ENCODE data around the gene SNAPC2.

SNAPC2 gene

GRCh38 chr19:7895565-7895964, 24.6 kb upstream of the SNAPC2 start:
- Histone ChIP-seq H3K4me3 (ENCODE audit: low read depth in 1 of 2, low read length in 1 of 2) (no peak overlapping the region), H3K36me3 (no peaks in the 10 kb centered on the region), H3K4me1 (ENCODE audit: control insufficient read depth in 1 of 2, insufficient read depth in 1 of 2, low read depth in 1 of 2, low read length in 1 of 2) (peaks cover 3 to 11% of the 10 kb centered on the region in 2 experiments), H3K27ac (no peak overlapping the region), H3K9me3 (no peaks in the 10 kb centered on the region), H3K27me3 (peaks cover 59% of the 10 kb centered on the region)
- TF ChIP-seq CTCF (IDR thresholded peaks at IDR 0.05), result no peak

GRCh38 chr19:7897292-7897691, 22.8 kb upstream of the SNAPC2 start:
- Histone ChIP-seq H3K9me3 (no peaks in the 10 kb centered on the region), H3K4me1 (ENCODE audit: control insufficient read depth in 1 of 2, insufficient read depth in 1 of 2, low read depth in 1 of 2, low read length in 1 of 2) (peaks cover 3 to 11% of the 10 kb centered on the region in 2 experiments), H3K27ac (no peak overlapping the region), H3K36me3 (no peaks in the 10 kb centered on the region), H3K27me3 (peaks cover 59% of the 10 kb centered on the region), H3K4me3 (ENCODE audit: low read depth in 1 of 2, low read length in 1 of 2) (no peak overlapping the region)
- no peak for TF ChIP-seq CTCF (IDR thresholded peaks at IDR 0.05)

GRCh38 chr19:7898967-7899366, 21.2 kb upstream of the SNAPC2 start:
- no peak overlapping the region for H3K27ac ChIP-seq
- H3K9me3 ChIP-seq, result no peaks in the 10 kb centered on the region
- peaks cover 12 to 20% of the 10 kb centered on the region in 2 experiments for H3K4me1 ChIP-seq (ENCODE audit: control insufficient read depth in 1 of 2, insufficient read depth in 1 of 2, low read depth in 1 of 2, low read length in 1 of 2)
- H3K36me3 ChIP-seq, result no peaks in the 10 kb centered on the region
- H3K27me3 ChIP-seq, result peaks cover 50% of the 10 kb centered on the region
- no peak overlapping the region for H3K4me3 ChIP-seq (ENCODE audit: low read depth in 1 of 2, low read length in 1 of 2)
- no peak for TF ChIP-seq CTCF (IDR thresholded peaks at IDR 0.05)

- TF ChIP-seq CTCF (IDR thresholded peaks at IDR 0.05), result no peak
- Histone ChIP-seq H3K27ac (no peak overlapping the region), H3K36me3 (no peaks in the 10 kb centered on the region), H3K9me3 (no peaks in the 10 kb centered on the region), H3K4me3 (ENCODE audit: low read depth in 1 of 2, low read length in 1 of 2) (no peak overlapping the region), H3K27me3 (peaks cover 41% of the 10 kb centered on the region), H3K4me1 (ENCODE audit: control insufficient read depth in 1 of 2, insufficient read depth in 1 of 2, low read depth in 1 of 2, low read length in 1 of 2) (peaks cover 21 to 28% of the 10 kb centered on the region in 2 experiments)
Observed at GRCh38 chr19:7899751-7900378, 20.3 kb upstream of the SNAPC2 start.

GRCh38 chr19:7900401-7900870, 19.7 kb upstream of the SNAPC2 start:
- peaks cover 26 to 32% of the 10 kb centered on the region in 2 experiments for H3K4me1 ChIP-seq (ENCODE audit: control insufficient read depth in 1 of 2, insufficient read depth in 1 of 2, low read depth in 1 of 2, low read length in 1 of 2)
- no peaks in the 10 kb centered on the region for H3K9me3 ChIP-seq
- no peaks in the 10 kb centered on the region for H3K36me3 ChIP-seq
- TF ChIP-seq CTCF (IDR thresholded peaks at IDR 0.05), result no peak
- H3K27me3 ChIP-seq, result peaks cover 37% of the 10 kb centered on the region
- no peak overlapping the region for H3K4me3 ChIP-seq (ENCODE audit: low read depth in 1 of 2, low read length in 1 of 2)
- H3K27ac ChIP-seq, result no peak overlapping the region
